HCT116 (cell line): ENCODE results near the gene BHMT.

Experiments used
- ATF3 ChIP-seq: IDR thresholded peaks from 2 replicates; pipeline ENCODE4 v1.6.1; 2012
- CBX3 ChIP-seq: IDR thresholded peaks from 2 replicates; pipeline ENCODE4 v1.6.1; 2012; ENCODE audit warnings: low read depth
- CTCF ChIP-seq, 3 experiments: fragments of 200-600 bp in 1 of 3; sonication (generic) in 1 of 3; IDR thresholded peaks in 2 of 3; conservative IDR thresholded peaks in 1 of 3; 2 replicates each; pipeline ENCODE4 v1.5.1; 2012 to 2017; ENCODE audit warnings: low read depth in 2 of 3, low read length in 2 of 3, antibody characterized with exemption in 1 of 3, borderline replicate concordance in 1 of 3, control low read depth in 1 of 3, mild to moderate bottlenecking in 1 of 3, mixed read lengths in 1 of 3, mixed run types in 1 of 3, moderate library complexity in 1 of 3; ENCODE audit not compliant: insufficient read depth in 1 of 3
- ELF1 ChIP-seq: IDR thresholded peaks from 2 replicates; pipeline ENCODE4 v1.6.1; 2012; ENCODE audit warnings: low read depth, borderline replicate concordance
- EZH2 ChIP-seq: fragments of 200-600 bp; sonication (generic); IDR thresholded peaks from 2 replicates; pipeline ENCODE4 v1.6.1; 2017; ENCODE audit warnings: antibody characterized with exemption, mixed run types
- POLR2A ChIP-seq: IDR thresholded peaks from 2 replicates; pipeline ENCODE4 v1.7.0; 2011; ENCODE audit warnings: borderline replicate concordance; ENCODE audit not compliant: insufficient read depth, insufficient read length; ENCODE audit errors: extremely low read depth
- POLR2AphosphoS5 ChIP-seq: IDR thresholded peaks from 2 replicates; pipeline ENCODE4 v1.6.1; 2011; ENCODE audit warnings: mild to moderate bottlenecking, low read depth, low read length, moderate library complexity
- RAD21 ChIP-seq: IDR thresholded peaks from 2 replicates; pipeline ENCODE4 v1.6.1; 2012; ENCODE audit warnings: low read depth, mild to moderate bottlenecking

GRCh38 chr5:79157305-79157704 lies 45.7 kb downstream of the BHMT start:
- TF ChIP-seq EZH2 (no peak), POLR2A (no peak), CTCF (IDR thresholded peaks at IDR 0.05 in 2 of 3, conservative IDR thresholded peaks at IDR 0.05 in 1 of 3; ENCODE audit: borderline replicate concordance in 1 of 3, insufficient read depth in 1 of 3, low read depth in 2 of 3, low read length in 2 of 3) (no peak), RAD21 (no peak), POLR2AphosphoS5 (no peak), CBX3 (no peak), ATF3 (no peak), ELF1 (no peak)
